ENCODE results near the gene RPL29. TPM values are rescaled to one million over a fixed set of nuclear protein-coding genes. Genes with fewer than 3 reads are reported as not detected.
A peak's percentile ranks its signal among the peaks of the same experiment; 100 is the strongest.

Gene RPL29
- polyA plus RNA-seq, 1 donor, result 2,526 TPM

GRCh38 chr3:51964521-51964920, 31.2 kb downstream of the RPL29 start:
- WGBS (ENCODE audit: insufficient coverage, low lambda C conversion rate), result no CpG with 5 or more reads among the region's 4 CpGs
- Histone ChIP-seq H3K36me3 (ENCODE audit: control insufficient read depth, insufficient read depth, low read length) (peaks cover 4% of the 10 kb centered on the region), H3K4me1 (ENCODE audit: control insufficient read depth, insufficient read depth, low read length) (peaks cover 30% of the 10 kb centered on the region), H3K4me3 (ENCODE audit: low read length) (no peak overlapping the region), H3K9me3 (ENCODE audit: control insufficient read depth, low read depth, low read length) (no peaks in the 10 kb centered on the region), H3K27ac (ENCODE audit: low read length) (no peak overlapping the region), H3K27me3 (ENCODE audit: control insufficient read depth, insufficient read depth, low read length) (no peaks in the 10 kb centered on the region)
- DNase-seq, result no peak

- no peak for DNase-seq
Measured at GRCh38 chr3:51963951-51964451, 31.7 kb downstream of the RPL29 start.

DNA sequence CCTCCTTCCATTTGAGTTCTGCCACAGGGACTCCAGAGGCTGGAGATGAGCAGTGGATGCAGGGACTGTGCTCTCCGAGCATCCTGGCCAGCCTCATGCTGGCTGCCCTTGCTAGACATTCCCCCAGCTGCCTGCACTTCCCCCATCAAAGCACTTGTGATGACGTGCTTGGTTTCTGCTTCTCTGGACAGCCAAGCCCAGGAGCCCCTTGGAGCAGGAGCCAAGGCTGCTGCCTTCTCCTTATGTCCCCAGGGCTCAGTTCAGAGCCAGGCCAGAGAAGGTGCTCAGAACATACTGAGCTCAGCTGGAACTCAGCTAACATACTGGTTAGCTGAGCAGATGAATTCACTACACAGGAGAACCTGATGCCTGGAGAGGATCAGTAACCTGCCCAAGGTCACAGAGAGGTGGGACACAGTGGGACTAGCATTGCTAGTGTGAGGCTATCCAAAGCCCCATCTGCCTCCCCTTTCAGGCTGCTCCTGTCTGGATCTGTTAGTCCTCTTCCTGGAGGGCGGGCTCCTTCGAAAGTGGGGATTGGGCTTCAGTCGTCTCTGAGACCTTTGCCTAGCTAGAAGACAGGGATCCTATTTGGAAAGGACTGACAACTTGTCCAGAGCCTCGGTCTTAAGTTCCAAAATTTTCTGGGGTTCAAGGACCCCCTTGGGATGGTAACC, 32.7 kb downstream of the RPL29 start:
- WGBS (ENCODE audit: insufficient coverage, low lambda C conversion rate), result no CpG with 5 or more reads among the region's 6 CpGs
- no peaks in the 10 kb centered on the region for H3K27me3 ChIP-seq (ENCODE audit: control insufficient read depth, insufficient read depth, low read length)
- H3K4me3 ChIP-seq (ENCODE audit: low read length), result no peak overlapping the region
- no peaks in the 10 kb centered on the region for H3K9me3 ChIP-seq (ENCODE audit: control insufficient read depth, low read depth, low read length)
- H3K4me1 ChIP-seq (ENCODE audit: control insufficient read depth, insufficient read depth, low read length), result peaks cover 26% of the 10 kb centered on the region
- peaks cover 9% of the 10 kb centered on the region for H3K36me3 ChIP-seq (ENCODE audit: control insufficient read depth, insufficient read depth, low read length)
- H3K27ac ChIP-seq (ENCODE audit: low read length), result no peak overlapping the region
- DNase-seq, result peak in 1 of 2 donors; percentile 27

More at GRCh38 chr3:51963951-51964451, 31.7 kb downstream of the RPL29 start:
- no peaks in the 10 kb centered on the region for H3K9me3 ChIP-seq (ENCODE audit: control insufficient read depth, low read depth, low read length)
- no CpG with 5 or more reads among the region's 12 CpGs for WGBS (ENCODE audit: insufficient coverage, low lambda C conversion rate)
- H3K4me3 ChIP-seq (ENCODE audit: low read length), result no peak overlapping the region
- peaks cover 30% of the 10 kb centered on the region for H3K4me1 ChIP-seq (ENCODE audit: control insufficient read depth, insufficient read depth, low read length)
- no peak overlapping the region for H3K27ac ChIP-seq (ENCODE audit: low read length)
- H3K36me3 ChIP-seq (ENCODE audit: control insufficient read depth, insufficient read depth, low read length), result peaks cover 8% of the 10 kb centered on the region
- no peaks in the 10 kb centered on the region for H3K27me3 ChIP-seq (ENCODE audit: control insufficient read depth, insufficient read depth, low read length)

DNA sequence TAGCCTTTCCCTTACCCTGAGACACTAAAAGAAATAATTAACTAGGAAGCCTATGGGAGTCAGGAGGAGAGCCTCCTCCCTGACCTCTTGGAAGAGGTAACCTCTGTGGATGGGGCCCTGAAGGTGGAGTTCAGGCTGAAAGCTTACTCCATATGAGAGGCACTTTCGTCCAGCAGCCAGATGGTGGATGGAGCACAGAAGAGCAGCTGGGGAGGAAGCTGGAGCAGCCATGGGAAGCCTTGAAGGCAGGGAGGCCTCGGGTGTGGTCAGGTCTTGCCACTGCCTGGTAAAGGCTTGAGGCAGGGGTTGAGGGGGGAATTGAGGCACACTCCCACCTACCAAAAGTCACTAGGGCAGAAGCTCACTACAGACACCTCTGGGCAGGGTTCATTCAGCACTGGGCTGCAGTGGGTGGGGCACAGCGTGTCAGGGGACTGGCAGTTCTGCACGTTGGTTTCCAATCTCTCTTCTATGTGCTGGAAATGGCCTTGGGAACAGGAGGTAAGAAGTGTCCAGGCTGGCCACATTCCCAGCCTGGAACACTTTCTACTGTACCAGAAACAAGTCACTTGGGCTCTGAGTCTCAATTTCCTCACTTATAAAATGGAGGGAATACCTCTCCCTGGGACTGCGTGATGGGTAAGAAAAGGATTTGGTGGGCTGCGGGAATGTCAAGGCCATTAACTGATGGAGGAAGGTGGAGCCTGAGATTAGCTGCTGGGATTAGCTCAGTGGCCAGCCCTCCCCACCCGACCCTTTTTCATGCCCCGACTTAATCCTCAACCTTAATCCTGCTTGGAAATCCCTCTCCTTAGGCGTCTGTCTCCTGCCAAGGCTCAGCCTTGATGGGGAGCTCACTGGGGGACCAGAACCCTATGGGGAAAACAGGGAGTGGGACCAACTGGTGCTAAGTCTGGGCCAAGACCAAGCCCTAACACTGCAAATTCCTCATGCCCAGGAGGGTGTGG, 33.8 kb downstream of the RPL29 start:
- Histone ChIP-seq H3K4me3 (ENCODE audit: low read length) (no peak overlapping the region), H3K9me3 (ENCODE audit: control insufficient read depth, low read depth, low read length) (no peaks in the 10 kb centered on the region), H3K36me3 (ENCODE audit: control insufficient read depth, insufficient read depth, low read length) (peaks cover 12% of the 10 kb centered on the region), H3K4me1 (ENCODE audit: control insufficient read depth, insufficient read depth, low read length) (peaks cover 25% of the 10 kb centered on the region), H3K27me3 (ENCODE audit: control insufficient read depth, insufficient read depth, low read length) (no peaks in the 10 kb centered on the region), H3K27ac (ENCODE audit: low read length) (peak overlapping the region; percentile 59)
- DNase-seq, result peak; percentile 40 to 66
- WGBS (ENCODE audit: insufficient coverage, low lambda C conversion rate), result no CpG with 5 or more reads among the region's 9 CpGs

DNA sequence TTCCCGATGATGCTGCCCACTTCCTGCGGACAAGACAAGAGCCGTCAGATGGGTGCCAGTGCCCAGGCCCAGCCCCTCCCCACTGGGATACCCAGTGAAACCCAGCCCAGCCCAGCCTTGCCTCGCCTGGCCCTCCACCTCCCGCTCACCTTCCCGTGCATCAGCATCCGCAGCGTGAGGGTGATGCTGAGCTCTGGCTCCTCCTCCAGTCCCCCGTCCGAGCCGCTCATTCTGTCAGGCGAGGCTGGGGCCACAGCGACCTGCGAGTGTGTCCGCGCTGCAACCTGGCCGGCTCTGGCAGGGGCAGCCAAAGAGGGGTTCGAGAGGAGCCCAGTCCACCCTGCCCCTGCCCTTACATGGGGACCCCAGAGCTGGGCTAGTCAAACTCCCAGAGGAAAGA, 34.7 kb downstream of the RPL29 start:
- H3K4me1 ChIP-seq (ENCODE audit: control insufficient read depth, insufficient read depth, low read length), result peaks cover 19% of the 10 kb centered on the region
- WGBS (ENCODE audit: insufficient coverage, low lambda C conversion rate), result no CpG with 5 or more reads among the region's 18 CpGs

DNA sequence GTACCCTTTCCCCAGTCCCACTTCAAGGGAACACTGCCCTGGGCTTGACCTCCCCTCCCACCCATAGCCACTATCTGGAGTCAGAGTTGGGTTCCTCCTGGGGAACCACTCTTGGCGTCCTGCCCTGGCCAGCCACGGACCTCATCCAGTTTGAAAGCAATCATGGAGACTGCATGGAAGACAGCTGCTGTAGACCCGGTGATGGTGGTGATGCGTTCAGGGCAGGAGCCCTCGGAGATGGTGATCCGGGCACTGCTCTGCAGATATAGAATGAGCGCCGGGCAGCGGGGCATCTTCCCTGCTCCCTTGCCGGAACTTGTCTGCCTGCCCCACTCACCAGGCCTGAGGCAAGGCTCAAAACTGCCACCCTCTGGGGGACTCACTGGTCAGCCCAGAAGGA, 35.3 kb downstream of the RPL29 start:
- peaks cover 2% of the 10 kb centered on the region for H3K27me3 ChIP-seq (ENCODE audit: control insufficient read depth, insufficient read depth, low read length)
- no peak for DNase-seq
- H3K4me3 ChIP-seq (ENCODE audit: low read length), result no peak overlapping the region
- H3K9me3 ChIP-seq (ENCODE audit: control insufficient read depth, low read depth, low read length), result peaks cover 5% of the 10 kb centered on the region
- H3K27ac ChIP-seq (ENCODE audit: low read length), result no peak overlapping the region
- H3K4me1 ChIP-seq (ENCODE audit: control insufficient read depth, insufficient read depth, low read length), result peaks cover 19% of the 10 kb centered on the region
- no CpG with 5 or more reads among the region's 10 CpGs for WGBS (ENCODE audit: insufficient coverage, low lambda C conversion rate)
- H3K36me3 ChIP-seq (ENCODE audit: control insufficient read depth, insufficient read depth, low read length), result peaks cover 12% of the 10 kb centered on the region

More for the DNA sequence above, 34.7 kb downstream of the RPL29 start:
- no peak for DNase-seq
- H3K27me3 ChIP-seq (ENCODE audit: control insufficient read depth, insufficient read depth, low read length), result no peaks in the 10 kb centered on the region
- H3K36me3 ChIP-seq (ENCODE audit: control insufficient read depth, insufficient read depth, low read length), result peaks cover 12% of the 10 kb centered on the region
- H3K9me3 ChIP-seq (ENCODE audit: control insufficient read depth, low read depth, low read length), result peaks cover 2% of the 10 kb centered on the region
- no peak overlapping the region for H3K27ac ChIP-seq (ENCODE audit: low read length)
- no peak overlapping the region for H3K4me3 ChIP-seq (ENCODE audit: low read length)

- H3K9me3 ChIP-seq (ENCODE audit: control insufficient read depth, low read depth, low read length), result peaks cover 9% of the 10 kb centered on the region
- H3K4me1 ChIP-seq (ENCODE audit: control insufficient read depth, insufficient read depth, low read length), result peaks cover 19% of the 10 kb centered on the region
- WGBS (ENCODE audit: insufficient coverage, low lambda C conversion rate), result no CpG with 5 or more reads among the region's 7 CpGs
Measured at GRCh38 chr3:51959651-51960050, 36.0 kb downstream of the RPL29 start.

DNA sequence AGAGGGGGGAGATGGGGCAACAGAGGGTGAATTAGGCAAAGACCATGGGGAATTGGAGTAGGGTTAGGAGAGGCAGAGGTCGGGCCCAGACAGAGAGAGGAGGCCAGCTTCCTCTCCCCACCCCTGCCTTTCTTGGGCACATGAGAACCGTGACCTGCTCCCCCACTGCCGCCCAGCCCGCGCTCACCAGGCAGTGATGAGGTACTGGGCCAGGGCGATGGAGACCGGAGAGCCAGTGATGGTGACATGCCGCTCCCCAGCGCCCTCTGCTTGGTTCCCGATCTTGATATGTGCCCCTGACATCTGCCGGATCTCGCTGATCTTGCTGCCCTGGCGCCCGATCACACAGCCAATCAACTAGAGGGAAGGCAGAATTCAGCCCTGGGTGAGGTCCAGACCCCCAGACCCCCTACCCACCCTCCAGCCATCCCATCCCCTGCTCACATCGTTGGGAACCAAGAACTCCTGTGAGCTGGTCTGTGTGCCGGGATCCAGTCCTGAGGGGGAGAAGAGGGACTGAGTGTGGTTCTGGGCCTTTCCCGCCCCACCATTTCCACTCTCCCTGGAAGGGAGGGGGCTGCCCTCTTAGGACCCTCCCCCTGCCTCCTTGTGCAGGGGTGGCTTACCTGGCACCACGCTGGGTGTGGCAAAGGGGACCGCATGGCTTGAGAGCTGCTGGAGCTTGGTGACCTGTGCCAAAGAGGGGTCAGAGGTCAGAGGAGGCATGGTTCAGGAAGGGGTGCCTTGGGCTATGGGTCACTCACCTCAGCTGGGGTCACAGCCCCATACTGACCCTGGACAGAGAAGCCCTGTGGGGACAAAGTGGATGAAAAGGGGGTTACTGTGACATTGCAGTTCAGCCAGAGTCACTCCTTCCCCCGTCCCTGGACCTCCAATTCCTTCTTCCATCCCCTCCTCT, 36.8 kb downstream of the RPL29 start:
- no peak overlapping the region for H3K27ac ChIP-seq (ENCODE audit: low read length)
- peaks cover 17% of the 10 kb centered on the region for H3K27me3 ChIP-seq (ENCODE audit: control insufficient read depth, insufficient read depth, low read length)
- peaks cover 9% of the 10 kb centered on the region for H3K9me3 ChIP-seq (ENCODE audit: control insufficient read depth, low read depth, low read length)
- DNase-seq, result no peak
- H3K36me3 ChIP-seq (ENCODE audit: control insufficient read depth, insufficient read depth, low read length), result peaks cover 12% of the 10 kb centered on the region
- WGBS (ENCODE audit: insufficient coverage, low lambda C conversion rate), result no CpG with 5 or more reads among the region's 20 CpGs
- no peak overlapping the region for H3K4me3 ChIP-seq (ENCODE audit: low read length)
- H3K4me1 ChIP-seq (ENCODE audit: control insufficient read depth, insufficient read depth, low read length), result peaks cover 19% of the 10 kb centered on the region

More at GRCh38 chr3:51959651-51960050, 36.0 kb downstream of the RPL29 start:
- H3K36me3 ChIP-seq (ENCODE audit: control insufficient read depth, insufficient read depth, low read length), result peaks cover 12% of the 10 kb centered on the region
- DNase-seq, result no peak
- no peak overlapping the region for H3K4me3 ChIP-seq (ENCODE audit: low read length)
- peaks cover 10% of the 10 kb centered on the region for H3K27me3 ChIP-seq (ENCODE audit: control insufficient read depth, insufficient read depth, low read length)
- no peak overlapping the region for H3K27ac ChIP-seq (ENCODE audit: low read length)

DNA sequence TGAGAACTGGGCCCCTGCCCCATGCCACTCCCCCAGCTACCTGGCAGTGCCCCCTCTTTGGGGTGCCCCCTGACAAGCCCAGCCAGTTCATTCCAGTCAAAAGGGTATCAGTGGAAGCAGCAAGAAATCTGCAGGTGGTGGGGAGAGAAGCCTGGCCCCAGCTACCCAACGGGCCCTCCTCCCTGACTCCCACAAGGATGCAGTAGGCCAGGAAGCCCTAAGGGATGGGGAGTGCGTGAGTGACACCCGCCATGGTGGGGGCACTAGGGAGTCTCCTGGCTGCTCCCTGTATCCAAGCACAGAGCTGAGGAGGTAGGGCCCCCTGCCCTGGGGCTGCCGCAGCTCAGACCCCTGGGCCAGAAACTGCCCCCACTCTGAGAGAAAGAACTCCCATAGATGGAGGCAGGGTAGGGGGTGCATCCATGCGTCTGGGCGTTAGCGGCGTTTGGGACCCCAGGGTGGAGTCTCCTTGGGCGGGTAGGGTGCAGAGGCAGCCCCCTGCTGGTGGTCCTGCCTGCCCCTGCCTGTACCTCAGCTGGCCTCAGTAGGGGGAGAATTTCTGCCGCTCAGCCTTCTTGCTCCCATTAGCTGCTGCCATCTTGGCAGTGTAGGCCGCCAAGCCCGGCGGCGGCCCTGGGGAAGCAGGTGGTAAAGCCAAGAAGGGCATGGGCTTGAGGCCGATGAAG, 38.0 kb downstream of the RPL29 start:
- WGBS (ENCODE audit: insufficient coverage, low lambda C conversion rate), result no CpG with 5 or more reads among the region's 15 CpGs
- Histone ChIP-seq H3K27ac (ENCODE audit: low read length) (no peak overlapping the region), H3K27me3 (ENCODE audit: control insufficient read depth, insufficient read depth, low read length) (peaks cover 23% of the 10 kb centered on the region), H3K4me3 (ENCODE audit: low read length) (no peak overlapping the region), H3K9me3 (ENCODE audit: control insufficient read depth, low read depth, low read length) (peaks cover 9% of the 10 kb centered on the region), H3K4me1 (ENCODE audit: control insufficient read depth, insufficient read depth, low read length) (peaks cover 17% of the 10 kb centered on the region), H3K36me3 (ENCODE audit: control insufficient read depth, insufficient read depth, low read length) (peaks cover 12% of the 10 kb centered on the region)
- no peak for DNase-seq
